ENCODE results near the gene MRPS9. TPM values are rescaled to one million over a fixed set of nuclear protein-coding genes. Genes with fewer than 3 reads are reported as not detected.

MRPS9 gene
- total RNA-seq: 10 to 100 TPM; 41.0 to 46.0 TPM

DNA sequence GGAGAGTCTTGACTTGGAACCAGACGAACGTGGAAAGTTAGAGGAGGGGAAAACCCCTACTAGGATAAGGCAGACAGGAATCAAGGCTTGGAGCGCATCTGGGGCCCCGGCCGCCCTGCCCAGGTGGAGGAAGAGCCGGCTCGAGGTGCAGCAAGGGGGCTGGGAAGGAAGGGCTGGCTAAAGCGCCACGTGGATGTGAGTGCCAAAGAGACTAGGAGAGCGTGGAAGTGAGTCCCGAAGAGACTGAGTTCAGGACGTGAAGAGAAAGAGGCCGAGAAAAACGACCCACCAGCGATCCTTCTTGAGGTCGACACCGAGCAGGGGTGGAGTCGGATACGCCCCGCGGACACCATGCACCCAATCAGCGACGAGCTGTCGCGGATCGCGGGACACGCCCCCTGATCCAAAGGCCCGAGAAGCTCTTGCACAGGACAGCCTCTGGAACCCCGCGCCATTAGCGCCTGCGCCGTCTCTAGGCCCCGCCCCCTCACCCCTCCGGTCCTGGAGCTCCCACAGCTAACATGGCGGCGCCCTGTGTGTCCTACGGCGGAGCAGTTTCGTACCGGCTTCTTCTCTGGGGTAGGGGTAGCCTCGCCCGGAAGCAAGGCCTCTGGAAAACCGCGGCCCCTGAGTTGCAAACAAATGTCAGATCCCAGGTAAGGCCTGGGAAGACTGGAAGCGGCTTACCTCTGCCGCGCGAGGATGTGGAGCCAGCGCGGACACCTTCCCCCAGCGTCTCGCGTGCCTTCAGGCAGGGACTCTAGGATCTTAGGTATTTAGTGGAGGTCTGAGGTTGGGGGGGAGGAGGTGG, at the start of gene MRPS9:
MRPS9 (plus strand) TSS at position 498 of the 811 bp plus-strand sequence; CDS start at position 522, 24 bp downstream.
- POLR2A ChIA-PET: interaction anchor here (0.9 kb wide), 1 partner anchor 20 kb away, joined by 3 read pairs; no protein-coding TSS in a partner anchor
- ATAC-seq (peak; percentile 99), DNase-seq (peak; percentile 99)
- Mint-ChIP-seq H3K4me3 (peak within 1 kb of the TSS; percentile 86), H3K27ac (peak within 1 kb of the TSS; percentile 94), H3K9me3 (ENCODE audit: low read depth) (no peaks in the 10 kb centered on the region), H3K27me3 (no peaks in the 10 kb centered on the region), H3K36me3 (ENCODE audit: low read depth) (peaks cover 3% of the 10 kb centered on the region), H3K4me1 (peaks cover 28% of the 10 kb centered on the region)
- intact Hi-C loops (cut with DNase I, micrococcal nuclease): loop anchor here in 1 of 2 experiments (2.0 to 10.0 kb wide), 4 partner anchors 183 to 1157 kb away; partner anchors contain the start of genes C2orf49, FHL2, POU3F3 and UXS1
- CTCF ChIA-PET: interaction anchor here (1.3 kb wide), 1 partner anchor 18 kb away, joined by 3 read pairs; no protein-coding TSS in a partner anchor

DNA sequence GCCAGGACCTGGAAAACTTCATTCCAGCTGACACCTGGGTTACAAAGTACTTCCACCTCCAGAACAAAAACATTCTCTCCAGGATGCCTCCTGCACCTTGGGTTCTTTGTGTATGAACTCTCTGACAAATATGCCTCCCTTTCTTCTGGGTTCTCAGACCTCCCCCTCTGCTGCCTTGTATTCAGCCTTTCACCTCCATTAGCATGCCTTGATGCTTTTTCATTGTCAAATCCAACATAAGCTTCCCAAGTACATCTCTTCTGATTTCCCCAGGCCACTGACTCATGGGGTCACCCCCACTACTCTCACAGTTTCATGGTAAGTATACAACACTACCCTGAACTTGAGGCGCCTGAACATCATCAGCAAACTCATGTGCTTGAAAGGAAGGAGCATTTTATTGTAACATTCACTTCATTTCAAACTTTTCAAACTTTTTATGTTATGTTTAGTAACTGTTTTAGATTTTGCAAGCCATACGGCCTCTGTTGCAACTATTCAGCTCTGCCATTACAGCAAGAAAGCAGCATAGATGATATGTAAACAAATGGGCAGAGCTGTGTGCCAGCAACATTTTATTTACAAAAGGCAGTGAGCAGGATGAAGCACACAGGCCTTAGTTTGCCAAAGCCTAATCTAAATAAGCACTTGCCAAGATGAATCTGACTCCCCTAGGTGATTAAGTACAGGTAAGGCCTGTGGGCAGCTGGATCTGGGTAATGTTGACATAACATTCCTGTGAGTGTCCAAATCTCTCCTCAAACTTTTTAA, 32.5 kb upstream of the MRPS9 start:
- POLR2A ChIA-PET: no interaction called here
- Mint-ChIP-seq H3K27ac (no peak overlapping the region), H3K4me3 (no peak overlapping the region), H3K27me3 (no peaks in the 10 kb centered on the region), H3K4me1 (no peaks in the 10 kb centered on the region), H3K9me3 (ENCODE audit: low read depth) (peaks cover 17% of the 10 kb centered on the region), H3K36me3 (ENCODE audit: low read depth) (peaks cover 3% of the 10 kb centered on the region)
- intact Hi-C loops (cut with DNase I, micrococcal nuclease): no loop called here
- DNase-seq: no peak
- CTCF ChIA-PET: no interaction called here
- ATAC-seq: no peak

DNA sequence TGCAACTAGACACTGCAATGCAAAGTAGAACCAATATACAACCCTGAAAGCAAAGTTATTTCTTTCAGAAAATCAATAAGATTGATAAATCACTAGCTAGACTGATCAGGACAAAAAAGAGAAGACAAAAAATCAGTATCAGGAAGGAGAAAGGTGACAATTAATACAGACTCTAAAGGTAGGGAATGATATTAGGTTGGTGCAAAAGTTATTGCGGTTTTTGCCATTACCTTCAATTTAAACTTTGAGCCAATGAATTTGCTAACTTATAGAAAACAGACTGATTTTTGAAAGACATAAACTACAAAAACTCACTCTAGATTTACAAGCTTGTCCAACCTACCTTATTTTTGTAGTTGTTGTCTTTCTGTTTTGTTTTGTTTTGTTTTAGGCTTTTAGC, 30.5 kb upstream of the MRPS9 start:
- no peak for ATAC-seq
- H3K36me3 Mint-ChIP-seq (ENCODE audit: low read depth): peaks cover 3% of the 10 kb centered on the region
- no peak overlapping the region for H3K4me3 Mint-ChIP-seq
- ChIA-PET POLR2A (no interaction called here), CTCF (no interaction called here)
- H3K27ac Mint-ChIP-seq: no peak overlapping the region
- intact Hi-C loops (cut with DNase I, micrococcal nuclease): no loop called here
- H3K27me3 Mint-ChIP-seq: no peaks in the 10 kb centered on the region
- H3K4me1 Mint-ChIP-seq: no peaks in the 10 kb centered on the region
- peaks cover 15% of the 10 kb centered on the region for H3K9me3 Mint-ChIP-seq (ENCODE audit: low read depth)
- DNase-seq: no peak

DNA sequence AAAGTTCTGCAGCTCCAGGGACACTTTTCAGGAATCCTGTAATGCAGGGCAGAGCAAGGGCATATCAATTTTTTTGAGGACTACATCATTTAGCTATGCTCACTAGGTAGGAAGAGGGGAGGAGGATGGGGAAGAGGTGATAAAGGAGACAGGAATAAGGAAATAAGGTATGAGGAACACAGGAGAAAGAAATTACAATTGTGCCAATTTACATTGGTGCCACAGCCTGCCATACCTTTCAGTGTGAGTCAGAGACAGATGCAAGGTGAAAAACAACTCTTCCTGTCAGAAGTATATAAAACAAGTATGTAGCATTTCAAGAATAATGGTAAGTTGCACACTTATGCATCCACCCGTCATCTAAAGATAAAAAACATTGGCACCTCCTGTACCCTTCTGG, 5.4 kb upstream of the MRPS9 start:
- Mint-ChIP-seq H3K27me3 (no peaks in the 10 kb centered on the region), H3K4me3 (no peak overlapping the region), H3K4me1 (peaks cover 7% of the 10 kb centered on the region), H3K27ac (no peak overlapping the region), H3K36me3 (ENCODE audit: low read depth) (no peaks in the 10 kb centered on the region), H3K9me3 (ENCODE audit: low read depth) (no peaks in the 10 kb centered on the region)
- ChIA-PET POLR2A (no interaction called here), CTCF (interaction anchor here (0.7 kb wide), 1 partner anchor 118 kb away, joined by 3 read pairs; no protein-coding TSS in a partner anchor)
- intact Hi-C loops (cut with DNase I, micrococcal nuclease): loop anchor here in 1 of 2 experiments (10.0 kb wide), 1 partner anchor 1162 kb away; the partner anchor contains the start of gene UXS1
- DNase-seq: no peak
- no peak for ATAC-seq

DNA sequence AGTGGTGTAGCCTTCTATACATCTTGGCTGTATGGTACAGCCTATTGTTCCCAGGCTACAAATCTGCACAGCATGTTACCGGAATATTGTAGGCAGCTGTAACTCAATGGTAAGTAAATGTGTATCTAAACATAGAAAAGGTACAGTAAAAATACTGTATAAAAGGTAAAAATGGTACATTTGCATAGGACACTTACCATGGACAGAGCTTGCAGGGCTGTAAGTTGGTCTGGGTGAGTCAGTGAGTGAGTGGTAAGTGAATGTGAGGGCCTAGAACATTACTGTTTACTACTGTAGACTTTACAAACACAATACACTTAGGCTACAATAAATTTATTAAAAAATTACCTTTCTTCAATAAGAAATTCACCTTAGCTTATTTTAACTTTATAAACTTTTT, 3.7 kb upstream of the MRPS9 start:
- Mint-ChIP-seq H3K27me3 (no peaks in the 10 kb centered on the region), H3K9me3 (ENCODE audit: low read depth) (no peaks in the 10 kb centered on the region), H3K27ac (no peak overlapping the region), H3K36me3 (ENCODE audit: low read depth) (no peaks in the 10 kb centered on the region), H3K4me1 (peaks cover 13% of the 10 kb centered on the region), H3K4me3 (no peak overlapping the region)
- ATAC-seq (no peak), DNase-seq (no peak)
- ChIA-PET CTCF (interaction anchor here (1.1 kb wide), 1 partner anchor 196 kb away, joined by 3 read pairs; no protein-coding TSS in a partner anchor), POLR2A (interaction anchor here (0.6 kb wide), 1 partner anchor 765 kb away, joined by 3 read pairs; no protein-coding TSS in a partner anchor)
- intact Hi-C loops (cut with DNase I, micrococcal nuclease): loop anchor here in 1 of 2 experiments (10.0 kb wide), 1 partner anchor 1161 kb away; the partner anchor contains the start of gene UXS1

DNA sequence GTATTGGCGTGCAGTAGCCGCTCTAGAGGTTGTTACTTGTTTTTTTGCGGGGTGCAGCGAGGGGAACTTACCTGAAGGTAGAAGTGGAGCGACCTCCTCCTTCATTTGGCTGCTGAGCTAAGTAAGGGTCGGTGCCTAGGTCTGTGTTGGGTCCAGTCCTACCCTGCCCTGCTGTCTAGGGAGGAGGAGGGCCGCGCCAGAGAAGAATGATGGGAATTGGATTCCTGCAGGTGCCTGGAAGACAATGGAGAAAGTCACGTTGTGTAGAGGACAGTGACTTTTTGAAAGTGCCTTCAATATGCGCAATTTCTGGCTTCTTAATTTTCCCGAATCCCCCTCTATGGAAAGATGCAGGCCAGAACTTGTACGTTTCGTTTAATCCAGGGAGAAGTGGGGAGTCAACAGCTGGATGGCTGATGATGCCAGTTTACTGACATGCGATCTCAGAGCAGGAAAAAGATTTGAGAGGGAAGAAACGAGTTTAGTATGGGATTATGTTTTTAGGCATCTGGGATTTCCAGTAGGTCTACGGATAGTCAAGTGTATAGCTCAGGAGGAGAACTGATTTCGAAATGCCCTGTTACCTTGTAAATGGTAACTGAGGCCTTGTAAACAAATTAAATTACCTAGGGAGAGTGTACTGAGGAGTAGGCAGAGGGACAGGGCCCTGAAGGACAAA, 653 bp downstream of the MRPS9 start:
- POLR2A ChIA-PET: interaction anchor here (0.9 kb wide), 1 partner anchor 19 kb away, joined by 3 read pairs; no protein-coding TSS in a partner anchor
- ATAC-seq: no peak
- Mint-ChIP-seq H3K4me3 (peak overlapping the region; percentile 86), H3K36me3 (ENCODE audit: low read depth) (peaks cover 3% of the 10 kb centered on the region), H3K27me3 (no peaks in the 10 kb centered on the region), H3K27ac (peak overlapping the region; percentile 94), H3K9me3 (ENCODE audit: low read depth) (no peaks in the 10 kb centered on the region), H3K4me1 (peaks cover 28% of the 10 kb centered on the region)
- CTCF ChIA-PET: interaction anchor here (1.3 kb wide), 1 partner anchor 18 kb away, joined by 3 read pairs; no protein-coding TSS in a partner anchor
- no peak for DNase-seq
- intact Hi-C loops (cut with DNase I, micrococcal nuclease): loop anchor here in 1 of 2 experiments (5.0 to 10.0 kb wide), 3 partner anchors 299 to 1156 kb away; partner anchors contain the start of genes C2orf49, FHL2 and UXS1

DNA sequence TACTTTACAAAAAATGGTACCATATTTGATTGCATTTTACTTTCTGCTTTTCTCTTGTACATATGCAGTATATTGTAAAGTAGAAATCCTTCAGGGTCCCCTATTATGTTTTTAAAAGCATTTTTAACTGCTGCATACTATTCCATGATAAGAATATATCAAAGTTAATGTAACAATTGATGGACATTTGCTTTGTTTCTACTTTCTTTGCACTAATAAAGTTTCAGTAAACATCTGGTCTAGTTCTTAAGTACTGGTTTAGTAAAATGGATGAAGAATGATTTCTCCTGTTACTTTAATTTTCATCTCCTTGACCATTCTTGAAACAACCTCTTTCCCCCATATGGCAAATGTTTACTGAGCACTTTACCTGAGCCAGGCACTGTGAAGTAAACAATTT, 1.7 kb downstream of the MRPS9 start:
- peaks cover 4% of the 10 kb centered on the region for H3K36me3 Mint-ChIP-seq (ENCODE audit: low read depth)
- POLR2A ChIA-PET: no interaction called here
- ATAC-seq: no peak
- peaks cover 28% of the 10 kb centered on the region for H3K4me1 Mint-ChIP-seq
- H3K27ac Mint-ChIP-seq: no peak overlapping the region
- CTCF ChIA-PET: interaction anchor here (1.4 kb wide), 1 partner anchor 197 kb away, joined by 3 read pairs; no protein-coding TSS in a partner anchor
- intact Hi-C loops (cut with DNase I, micrococcal nuclease): loop anchor here in 1 of 2 experiments (5.0 to 10.0 kb wide), 3 partner anchors 298 to 1155 kb away; partner anchors contain the start of genes C2orf49, FHL2 and UXS1
- peak overlapping the region; percentile 15 for H3K4me3 Mint-ChIP-seq
- no peaks in the 10 kb centered on the region for H3K9me3 Mint-ChIP-seq (ENCODE audit: low read depth)
- no peaks in the 10 kb centered on the region for H3K27me3 Mint-ChIP-seq
- DNase-seq: no peak

DNA sequence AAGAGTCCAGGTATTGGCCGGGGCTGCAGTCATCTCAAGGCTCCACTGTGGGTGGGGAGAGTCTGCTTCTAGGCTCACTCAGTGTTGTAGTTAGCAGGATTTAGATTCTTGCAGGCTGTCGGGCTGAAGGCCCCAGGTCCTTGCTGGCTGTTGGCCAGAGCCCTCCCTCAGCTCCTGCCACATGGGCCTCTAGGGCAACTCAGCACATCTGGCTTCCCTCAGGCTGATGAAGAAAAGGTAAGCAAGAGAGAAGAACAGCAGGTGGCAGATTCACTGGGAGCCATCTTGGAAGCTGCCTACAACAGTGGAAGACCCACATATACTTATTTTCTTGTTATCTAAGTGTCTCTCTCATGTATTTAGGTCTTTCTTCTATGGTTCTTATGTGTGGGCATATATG, 4.3 kb downstream of the MRPS9 start:
- ChIA-PET CTCF (interaction anchor here (1.4 kb wide), 1 partner anchor 119 kb away, joined by 3 read pairs; no protein-coding TSS in a partner anchor), POLR2A (no interaction called here)
- Mint-ChIP-seq H3K27me3 (no peaks in the 10 kb centered on the region), H3K27ac (no peak overlapping the region), H3K4me3 (no peak overlapping the region), H3K4me1 (peaks cover 23% of the 10 kb centered on the region), H3K9me3 (ENCODE audit: low read depth) (no peaks in the 10 kb centered on the region), H3K36me3 (ENCODE audit: low read depth) (peaks cover 16% of the 10 kb centered on the region)
- DNase-seq (no peak), ATAC-seq (no peak)
- intact Hi-C loops (cut with DNase I, micrococcal nuclease): no loop called here

DNA sequence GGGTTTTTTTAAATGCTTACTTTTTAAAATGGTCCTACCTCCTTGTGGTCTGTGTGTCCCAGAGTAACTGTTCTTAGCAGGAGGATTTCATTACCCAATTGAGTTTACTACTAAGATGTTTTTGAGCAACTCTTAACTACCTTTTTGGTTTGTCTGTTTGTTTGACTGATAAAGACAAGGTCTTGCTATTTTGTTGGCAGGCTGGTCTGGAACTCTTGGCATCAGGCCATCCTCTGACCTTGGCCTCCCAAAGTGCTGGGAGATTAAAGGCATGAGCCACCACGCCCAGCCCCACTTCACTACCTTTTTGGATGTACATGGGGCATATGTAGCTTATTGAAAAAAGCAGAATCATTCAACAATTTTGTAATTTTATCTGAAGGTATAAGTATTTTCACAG, 14.9 kb downstream of the MRPS9 start:
- CTCF ChIA-PET: no interaction called here
- peaks cover 14% of the 10 kb centered on the region for H3K4me1 Mint-ChIP-seq
- no peak overlapping the region for H3K4me3 Mint-ChIP-seq
- no peak for ATAC-seq
- no peak for DNase-seq
- intact Hi-C loops (cut with DNase I, micrococcal nuclease): no loop called here
- no peak overlapping the region for H3K27ac Mint-ChIP-seq
- no peaks in the 10 kb centered on the region for H3K27me3 Mint-ChIP-seq
- peaks cover 50% of the 10 kb centered on the region for H3K36me3 Mint-ChIP-seq (ENCODE audit: low read depth)
- POLR2A ChIA-PET: no interaction called here
- H3K9me3 Mint-ChIP-seq (ENCODE audit: low read depth): peaks cover 8% of the 10 kb centered on the region

DNA sequence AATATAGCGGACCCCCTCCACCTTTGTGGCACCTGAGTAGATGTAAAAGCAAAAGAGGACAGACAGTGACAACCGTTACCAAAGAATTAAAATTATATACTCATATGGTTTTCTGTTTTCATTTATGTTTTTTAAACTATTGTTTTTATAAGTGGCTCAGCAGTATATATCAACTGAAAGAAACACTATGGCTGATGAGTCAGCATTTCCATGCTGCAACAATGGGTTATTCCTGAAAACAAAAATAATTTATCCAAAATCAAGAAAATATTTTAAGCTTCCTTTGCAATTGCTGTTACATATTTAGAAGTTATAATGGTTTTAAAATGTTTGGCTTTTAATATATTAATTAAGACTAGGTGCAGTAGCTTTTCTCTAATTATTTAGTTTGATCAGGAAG, 17.7 kb downstream of the MRPS9 start:
- ATAC-seq (no peak), DNase-seq (no peak)
- peaks cover 8% of the 10 kb centered on the region for H3K9me3 Mint-ChIP-seq (ENCODE audit: low read depth)
- no peak overlapping the region for H3K4me3 Mint-ChIP-seq
- peaks cover 14% of the 10 kb centered on the region for H3K4me1 Mint-ChIP-seq
- H3K27ac Mint-ChIP-seq: no peak overlapping the region
- H3K27me3 Mint-ChIP-seq: no peaks in the 10 kb centered on the region
- ChIA-PET POLR2A (no interaction called here), CTCF (interaction anchor here (1.1 kb wide), 1 partner anchor 18 kb away, joined by 3 read pairs; the partner anchor contains the start of gene MRPS9)
- peaks cover 39% of the 10 kb centered on the region for H3K36me3 Mint-ChIP-seq (ENCODE audit: low read depth)
- intact Hi-C loops (cut with DNase I, micrococcal nuclease): no loop called here

DNA sequence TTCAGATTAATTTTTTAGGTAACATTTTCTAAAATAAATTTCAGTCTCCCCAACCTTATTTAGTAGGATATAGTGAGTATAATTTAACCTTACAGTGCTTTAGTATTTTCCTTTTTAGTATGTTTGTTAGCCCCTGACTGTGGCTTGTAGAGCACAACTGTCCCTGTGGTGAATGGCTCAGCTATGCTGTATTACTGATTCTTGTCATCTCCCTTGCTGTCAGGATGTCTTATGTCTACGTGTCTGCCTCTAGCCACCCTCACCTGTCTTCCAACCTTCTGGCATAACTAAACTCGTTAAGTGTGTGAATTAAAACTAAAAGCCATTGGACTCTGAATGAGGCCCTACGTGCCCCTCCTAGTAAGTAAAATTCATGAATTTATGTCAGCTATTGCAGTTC, 18.4 kb downstream of the MRPS9 start:
- Mint-ChIP-seq H3K36me3 (ENCODE audit: low read depth) (peaks cover 33% of the 10 kb centered on the region), H3K4me3 (no peak overlapping the region), H3K9me3 (ENCODE audit: low read depth) (peaks cover 7% of the 10 kb centered on the region), H3K27me3 (no peaks in the 10 kb centered on the region), H3K4me1 (peaks cover 14% of the 10 kb centered on the region), H3K27ac (no peak overlapping the region)
- intact Hi-C loops (cut with DNase I, micrococcal nuclease): no loop called here
- POLR2A ChIA-PET: no interaction called here
- no peak for DNase-seq
- no peak for ATAC-seq
- CTCF ChIA-PET: interaction anchor here (1.1 kb wide), 1 partner anchor 18 kb away, joined by 3 read pairs; the partner anchor contains the start of gene MRPS9
